HT-29 (cell line): ENCODE results near the gene SRSF7. TPM values are rescaled to one million over a fixed set of nuclear protein-coding genes. Genes with fewer than 3 reads are reported as not detected.
A peak's percentile ranks its signal among the peaks of the same experiment; 100 is the strongest.
"Not testable (repeated sequence)": the region's sequence is repeated elsewhere in the genome, so short reads cannot be mapped to it uniquely, and the experiment has no call there.

Experiments
- DNase-seq: peaks from one replicate; pipeline ENCODE4 v3.0.0-alpha.2; 2015; ENCODE audit warnings: low spot score
- total RNA-seq: library from RNA; depleted of rRNA; stranded (reverse); fragments of >200 nt; shearing (Covaris generic); gene quantifications from 2 replicates; pipeline ENCODE4 v1.2.3, GENCODE V29; 2014; rRNA removed

Gene SRSF7
- total RNA-seq, 1 experiment from 2014 or later: 124 TPM

- not testable (repeated sequence) for DNase-seq
These were observed 47.8 kb downstream of the SRSF7 start for GRCh38 chr2:38703336-38703735.

- no peak for DNase-seq
These were observed 48.7 kb downstream of the SRSF7 start for GRCh38 chr2:38702413-38702812.

GRCh38 chr2:38701542-38701941 is 49.6 kb downstream of the SRSF7 start:
- DNase-seq: no peak

- DNase-seq: no peak
These were observed 50.2 kb downstream of the SRSF7 start for GRCh38 chr2:38700881-38701458.

GRCh38 chr2:38700113-38700785 is 50.9 kb downstream of the SRSF7 start:
- DNase-seq: no peak

- no peak for DNase-seq
These were observed 52.6 kb downstream of the SRSF7 start for GRCh38 chr2:38698467-38699003.

GRCh38 chr2:38697116-38697840 is 53.9 kb downstream of the SRSF7 start:
- DNase-seq: peak; percentile 75

Other genes with a start within 250 kb of the SRSF7 start
- gene HNRNPLL, start 148.4 kb downstream of the SRSF7 start, total RNA-seq: 24.7 and 32.4 TPM in 2 replicates
- 20.8 and 25.0 TPM in 2 replicates for gene GALM, start 85.2 kb downstream of the SRSF7 start, total RNA-seq
- 6.9 and 9.0 TPM in 2 replicates for gene GEMIN6, start 26.8 kb upstream of the SRSF7 start, total RNA-seq
- 5.0 and 7.3 TPM in 2 replicates for gene DHX57, start 124.6 kb upstream of the SRSF7 start, total RNA-seq
- 6.2 and 11.6 TPM in 2 replicates for gene MORN2, start 124.6 kb upstream of the SRSF7 start, total RNA-seq
- gene ARHGEF33, start 138.5 kb upstream of the SRSF7 start, total RNA-seq: 1.9 TPM in 1 of 2 replicates, not detected in the other